ENCODE results near the gene MITF.

GRCh38 chr3:69695933-69696332 is 43.3 kb upstream of the MITF start:
- TF ChIP-seq GABPA (IDR thresholded peaks at IDR 0.05; ENCODE audit: low read depth) (no peak), CTCF (IDR thresholded peaks at IDR 0.05; ENCODE audit: insufficient read depth, low read length) (no peak), REST (IDR thresholded peaks at IDR 0.05; ENCODE audit: insufficient replicate concordance, low read depth) (no peak), POLR2AphosphoS5 (IDR thresholded peaks at IDR 0.05; ENCODE audit: low read depth) (no peak), SPI1 (IDR thresholded peaks at IDR 0.05; ENCODE audit: borderline replicate concordance, low read depth) (no peak)
